ENCODE results near the gene MAPKAP1.

Gene MAPKAP1

GRCh38 chr9:125515281-125515680 lies 191.7 kb downstream of the MAPKAP1 start:
- no peak for DNase-seq (ENCODE audit: low read depth, low spot score)

- no peak for DNase-seq (ENCODE audit: low read depth, low spot score)
Observed at GRCh38 chr9:125514468-125514867, 192.5 kb downstream of the MAPKAP1 start.

- DNase-seq (ENCODE audit: low read depth, low spot score) = peak; percentile 86
Observed at GRCh38 chr9:125513668-125514413, 193.2 kb downstream of the MAPKAP1 start.

GRCh38 chr9:125513303-125513667 lies 193.7 kb downstream of the MAPKAP1 start:
- no peak for DNase-seq (ENCODE audit: low read depth, low spot score)

GRCh38 chr9:125511789-125512660 lies 195.0 kb downstream of the MAPKAP1 start:
- no peak for DNase-seq (ENCODE audit: low read depth, low spot score)

- no peak for DNase-seq (ENCODE audit: low read depth, low spot score)
Observed at GRCh38 chr9:125510980-125511379, 196.0 kb downstream of the MAPKAP1 start.

GRCh38 chr9:125509476-125509875 lies 197.5 kb downstream of the MAPKAP1 start:
- no peak for DNase-seq (ENCODE audit: low read depth, low spot score)

- no peak for DNase-seq (ENCODE audit: low read depth, low spot score)
Observed at GRCh38 chr9:125508249-125508648, 198.8 kb downstream of the MAPKAP1 start.

- DNase-seq (ENCODE audit: low read depth, low spot score) = no peak
Observed at GRCh38 chr9:125507226-125507625, 199.8 kb downstream of the MAPKAP1 start.

- no peak for DNase-seq (ENCODE audit: low read depth, low spot score)
Observed at GRCh38 chr9:125505988-125506438, 201.0 kb downstream of the MAPKAP1 start.

GRCh38 chr9:125504616-125505015 lies 202.4 kb downstream of the MAPKAP1 start:
- no peak for DNase-seq (ENCODE audit: low read depth, low spot score)

GRCh38 chr9:125497906-125498305 lies 209.1 kb downstream of the MAPKAP1 start:
- DNase-seq (ENCODE audit: low read depth, low spot score) = no peak

- no peak for DNase-seq (ENCODE audit: low read depth, low spot score)
Observed at GRCh38 chr9:125497478-125497877, 209.5 kb downstream of the MAPKAP1 start.

- DNase-seq (ENCODE audit: low read depth, low spot score) = no peak
Observed at GRCh38 chr9:125496313-125496834, 210.6 kb downstream of the MAPKAP1 start.

- DNase-seq (ENCODE audit: low read depth, low spot score) = peak; percentile 28
Observed at GRCh38 chr9:125495172-125496119, 211.6 kb downstream of the MAPKAP1 start.

GRCh38 chr9:125494653-125494915 lies 212.4 kb downstream of the MAPKAP1 start:
- DNase-seq (ENCODE audit: low read depth, low spot score) = no peak

- DNase-seq (ENCODE audit: low read depth, low spot score) = no peak
Observed at GRCh38 chr9:125493881-125494652, 212.9 kb downstream of the MAPKAP1 start.

GRCh38 chr9:125493384-125493783 lies 213.6 kb downstream of the MAPKAP1 start:
- DNase-seq (ENCODE audit: low read depth, low spot score) = no peak

- no peak for DNase-seq (ENCODE audit: low read depth, low spot score)
Observed at GRCh38 chr9:125492719-125493118, 214.3 kb downstream of the MAPKAP1 start.

GRCh38 chr9:125487842-125488241 lies 219.2 kb downstream of the MAPKAP1 start:
- DNase-seq (ENCODE audit: low read depth, low spot score) = no peak

- no peak for DNase-seq (ENCODE audit: low read depth, low spot score)
Observed at GRCh38 chr9:125486576-125486975, 220.4 kb downstream of the MAPKAP1 start.
